Measurements from ENCODE around the gene PPHLN1. TPM values are rescaled to one million over a fixed set of nuclear protein-coding genes. Genes with fewer than 3 reads are reported as not detected.

Gene PPHLN1
- total RNA-seq, 1 donor from 2014 or later, result 59.7 TPM

DNA sequence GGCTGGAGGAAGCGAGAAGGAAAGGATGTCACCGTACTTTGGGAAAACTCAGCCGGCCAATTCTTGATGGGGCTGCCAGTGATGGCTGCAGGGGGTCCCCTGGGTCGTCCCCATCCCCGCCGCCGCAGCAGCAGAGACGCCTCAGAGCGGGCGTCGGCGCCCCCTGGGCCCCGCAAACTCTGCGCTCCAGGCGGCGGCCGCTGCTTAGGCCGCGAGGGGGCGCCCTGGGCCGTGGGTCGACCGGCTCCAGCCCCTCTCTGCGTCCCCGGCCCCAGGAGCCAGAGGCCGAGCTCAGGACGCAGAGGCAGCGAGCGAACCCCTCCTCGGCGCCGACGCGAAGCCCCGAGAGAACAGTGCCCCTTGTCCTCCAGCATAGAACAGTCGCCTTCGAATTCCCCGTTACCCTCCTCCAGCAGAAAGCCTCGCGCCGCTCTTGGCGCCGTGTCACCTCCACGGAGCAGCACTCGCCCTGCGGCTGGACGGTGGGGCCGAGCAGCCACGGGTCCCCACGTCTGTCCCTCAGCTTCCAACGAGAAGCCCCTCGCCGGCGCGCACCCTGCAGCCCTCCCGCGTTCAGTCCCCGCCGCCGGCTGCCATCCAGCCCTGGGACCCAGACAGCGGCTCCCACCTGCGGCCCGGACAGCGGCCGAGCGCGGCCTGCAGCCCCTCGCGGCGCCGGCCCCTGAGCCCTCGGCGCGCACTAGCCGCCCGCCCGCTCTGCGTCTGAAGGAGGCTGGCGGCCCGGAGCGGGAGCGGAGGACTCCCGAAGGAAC, 157.0 kb downstream of the PPHLN1 start:
- Mint-ChIP-seq H3K27me3 (peaks cover 29% of the 10 kb centered on the region), H3K36me3 (peaks cover 4% of the 10 kb centered on the region), H3K4me3 (peak overlapping the region; percentile 92), H3K9me3 (no peaks in the 10 kb centered on the region), H3K4me1 (ENCODE audit: unreplicated experiment) (peaks cover 31% of the 10 kb centered on the region), H3K27ac (peak overlapping the region; percentile 57)
- DNase-seq (ENCODE audit: extremely low spot score, unreplicated experiment), result peak; percentile 89
- peak; percentile 95 for TF ChIP-seq CTCF (conservative IDR thresholded peaks at IDR 0.05)

DNA sequence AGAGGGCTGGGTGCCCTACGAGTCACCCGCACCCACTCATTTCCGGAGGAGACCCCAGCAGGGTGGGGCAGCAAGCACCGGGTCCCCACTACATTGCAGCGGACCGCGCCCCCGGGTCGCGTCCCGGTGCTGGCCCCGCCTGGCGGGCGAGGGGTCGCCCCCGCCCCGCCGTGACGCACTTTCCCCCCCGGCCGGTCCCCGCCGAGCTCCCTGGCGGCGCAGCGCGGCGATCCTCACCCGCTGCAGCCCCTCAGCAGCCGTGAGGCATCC, 157.5 kb downstream of the PPHLN1 start:
- H3K27ac Mint-ChIP-seq, result peak overlapping the region; percentile 73
- no peaks in the 10 kb centered on the region for H3K36me3 Mint-ChIP-seq
- H3K4me3 Mint-ChIP-seq, result peak overlapping the region; percentile 91
- peaks cover 31% of the 10 kb centered on the region for H3K4me1 Mint-ChIP-seq (ENCODE audit: unreplicated experiment)
- H3K27me3 Mint-ChIP-seq, result peaks cover 29% of the 10 kb centered on the region
- no peak for DNase-seq (ENCODE audit: extremely low spot score, unreplicated experiment)
- TF ChIP-seq CTCF (conservative IDR thresholded peaks at IDR 0.05), result no peak
- no peaks in the 10 kb centered on the region for H3K9me3 Mint-ChIP-seq

GRCh38 chr12:42484996-42485395, 159.0 kb downstream of the PPHLN1 start:
- H3K4me1 Mint-ChIP-seq (ENCODE audit: unreplicated experiment), result peaks cover 31% of the 10 kb centered on the region
- no peak for TF ChIP-seq CTCF (conservative IDR thresholded peaks at IDR 0.05)
- peaks cover 5% of the 10 kb centered on the region for H3K36me3 Mint-ChIP-seq
- peaks cover 29% of the 10 kb centered on the region for H3K27me3 Mint-ChIP-seq
- DNase-seq (ENCODE audit: extremely low spot score, unreplicated experiment), result no peak
- H3K27ac Mint-ChIP-seq, result no peak overlapping the region
- no peaks in the 10 kb centered on the region for H3K9me3 Mint-ChIP-seq
- H3K4me3 Mint-ChIP-seq, result peak overlapping the region; percentile 91

DNA sequence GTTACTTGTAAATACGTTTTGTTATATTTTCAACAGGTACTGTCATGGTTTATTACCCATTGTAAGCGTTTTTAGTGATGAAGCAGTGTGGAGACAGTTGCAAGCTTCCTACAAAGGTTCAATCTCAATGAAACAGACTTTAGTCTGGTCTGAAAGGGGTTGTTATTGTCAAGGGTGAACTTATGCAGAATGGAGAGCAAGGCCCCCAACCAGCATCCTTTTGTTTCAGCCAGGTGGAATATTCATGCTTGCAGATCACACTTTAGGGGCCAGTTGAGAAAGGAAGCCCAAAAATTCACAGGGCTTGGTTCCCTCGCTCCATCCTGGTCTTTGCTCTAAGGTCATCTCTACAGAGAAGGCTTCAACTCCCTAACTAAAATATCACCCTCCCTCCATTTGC, 159.9 kb downstream of the PPHLN1 start:
- Mint-ChIP-seq H3K27ac (no peak overlapping the region), H3K4me3 (peak overlapping the region; percentile 61), H3K9me3 (no peaks in the 10 kb centered on the region), H3K4me1 (ENCODE audit: unreplicated experiment) (peaks cover 27% of the 10 kb centered on the region), H3K36me3 (peaks cover 9% of the 10 kb centered on the region), H3K27me3 (peaks cover 26% of the 10 kb centered on the region)
- TF ChIP-seq CTCF (conservative IDR thresholded peaks at IDR 0.05), result no peak
- no peak for DNase-seq (ENCODE audit: extremely low spot score, unreplicated experiment)

DNA sequence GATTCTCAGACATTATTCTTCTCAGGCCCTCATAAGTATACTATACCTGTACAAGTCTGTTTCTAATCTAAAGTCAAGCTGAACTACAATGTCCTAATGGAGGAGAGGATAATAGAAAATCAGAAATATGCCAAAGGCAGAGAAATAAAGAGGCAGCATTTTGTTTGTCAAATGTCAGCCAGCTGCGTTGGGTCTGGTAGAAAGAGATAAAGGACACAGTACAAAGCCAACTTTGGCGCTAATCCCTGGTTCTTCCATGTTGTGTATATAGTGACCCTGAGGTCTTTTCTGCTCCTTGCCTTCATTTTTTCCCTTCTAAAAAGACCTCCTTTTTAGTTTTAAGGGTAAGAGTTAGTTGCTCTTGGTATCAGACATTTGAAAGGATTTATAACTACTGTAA, 160.4 kb downstream of the PPHLN1 start:
- H3K27me3 Mint-ChIP-seq, result peaks cover 23% of the 10 kb centered on the region

More for the DNA sequence above, 160.4 kb downstream of the PPHLN1 start:
- TF ChIP-seq CTCF (conservative IDR thresholded peaks at IDR 0.05), result no peak
- Mint-ChIP-seq H3K4me1 (ENCODE audit: unreplicated experiment) (peaks cover 25% of the 10 kb centered on the region), H3K9me3 (no peaks in the 10 kb centered on the region), H3K27ac (no peak overlapping the region), H3K36me3 (peaks cover 9% of the 10 kb centered on the region), H3K4me3 (no peak overlapping the region)
- DNase-seq (ENCODE audit: extremely low spot score, unreplicated experiment), result no peak

Measured in type B pancreatic cell (in vitro differentiated cells).